PFSK-1 (cell line): ENCODE measurements around the gene MOV10.

Experiments used
- FOXP2 ChIP-seq: optimal IDR thresholded peaks from 2 replicates; pipeline ENCODE3; 2011; ENCODE audit warnings: borderline replicate concordance, control low read depth, inconsistent platforms; ENCODE audit not compliant: insufficient read depth; ENCODE audit errors: extremely low read length, extremely low read depth
- POLR2AphosphoS5 ChIP-seq: IDR thresholded peaks from 2 replicates; pipeline ENCODE4 v1.6.1; 2012; ENCODE audit warnings: low read depth, mild to moderate bottlenecking, control low read depth, low read length, moderate library complexity
- REST ChIP-seq, 2 experiments: IDR thresholded peaks; 2 replicates each; pipeline versions ENCODE4 v1.6.1 to v1.8.0; 2011 to 2012; ENCODE audit warnings: low read depth in 2 of 2, low read length in 2 of 2, control low read depth in 1 of 2, inconsistent platforms in 1 of 2, mild to moderate bottlenecking in 1 of 2, moderate library complexity in 1 of 2; ENCODE audit not compliant: insufficient read depth in 1 of 2
- SIN3A ChIP-seq: IDR thresholded peaks from 2 replicates; pipeline ENCODE4 v1.6.1; 2012; ENCODE audit warnings: mild to moderate bottlenecking, low read length, moderate library complexity, borderline replicate concordance; ENCODE audit not compliant: insufficient read depth
- TAF1 ChIP-seq: IDR thresholded peaks from 2 replicates; pipeline ENCODE4 v1.6.1; 2012; ENCODE audit warnings: low read length, control low read depth, borderline replicate concordance; ENCODE audit not compliant: insufficient read depth

GRCh38 chr1:112638110-112638428 lies 36.4 kb upstream of the MOV10 start:
- TF ChIP-seq FOXP2 (no peak), POLR2AphosphoS5 (no peak), TAF1 (no peak), REST (IDR thresholded peaks at IDR 0.05; ENCODE audit: insufficient read depth in 1 of 2, low read depth in 2 of 2, low read length in 2 of 2) (no peak), SIN3A (no peak)
